NCI-H2029 treated with DMSO at 0.1 percent for 48 hours (cell line): ENCODE results near the gene RBFOX2.
A peak's percentile ranks its signal among the peaks of the same experiment; 100 is the strongest.
"Not testable (repeated sequence)": the region's sequence is repeated elsewhere in the genome, so short reads cannot be mapped to it uniquely, and the experiment has no call there.

ENCODE experiments used
- DNase-seq: peaks from one replicate; lab custom pipeline; 2025; lab: John Stamatoyannopoulos, UW

RBFOX2 gene

DNA sequence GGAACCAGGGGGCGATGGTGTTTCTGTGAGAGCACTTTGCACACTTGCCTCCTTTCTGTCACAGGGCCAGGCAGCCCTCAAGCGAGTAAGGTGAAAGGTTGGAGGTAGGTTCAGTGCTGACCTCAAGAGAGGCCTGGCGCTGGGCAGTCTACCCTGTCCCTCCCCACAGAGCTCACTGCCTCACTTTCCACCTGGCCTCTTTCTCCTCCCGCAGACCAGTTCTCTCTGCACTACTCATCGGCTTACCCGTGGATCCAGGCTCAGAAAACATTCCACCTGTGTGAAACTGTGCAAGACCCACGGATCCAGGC is 294.2 kb downstream of the RBFOX2 start:
- DNase-seq: no peak

DNA sequence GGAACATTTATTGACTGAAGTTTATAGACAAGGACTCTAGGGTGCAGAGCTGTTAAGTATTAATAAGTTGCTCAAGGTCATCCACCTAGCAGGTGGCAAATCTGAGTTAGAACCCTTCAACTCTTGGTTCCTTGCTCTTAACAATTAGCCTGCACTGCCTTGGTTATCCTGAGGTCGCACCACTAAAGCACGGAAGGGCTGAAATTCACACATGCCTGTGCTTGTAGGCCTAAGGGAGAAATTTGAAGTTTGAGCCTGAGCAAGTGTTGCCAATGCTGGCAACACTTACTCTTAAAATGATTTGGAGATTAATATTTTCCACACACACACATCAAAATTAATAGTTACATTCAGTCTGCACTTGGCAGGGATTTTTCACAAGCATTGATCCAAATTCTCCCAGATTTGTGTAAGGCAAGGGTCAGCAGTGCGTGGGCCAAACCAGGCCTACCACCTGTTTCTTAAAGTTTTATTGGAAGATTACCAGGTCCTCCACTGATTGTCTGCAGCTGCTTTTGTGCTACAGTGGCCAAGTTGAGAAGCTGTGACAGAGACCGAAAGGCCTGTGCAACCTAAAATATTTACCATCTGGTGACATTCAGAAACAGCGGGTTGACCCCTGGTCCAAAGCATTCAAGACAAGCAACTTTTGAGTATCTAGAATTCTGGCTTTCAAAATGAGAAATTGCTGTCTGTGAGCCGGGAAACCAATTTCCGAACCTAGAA is 294.7 kb downstream of the RBFOX2 start:
- no peak for DNase-seq

DNA sequence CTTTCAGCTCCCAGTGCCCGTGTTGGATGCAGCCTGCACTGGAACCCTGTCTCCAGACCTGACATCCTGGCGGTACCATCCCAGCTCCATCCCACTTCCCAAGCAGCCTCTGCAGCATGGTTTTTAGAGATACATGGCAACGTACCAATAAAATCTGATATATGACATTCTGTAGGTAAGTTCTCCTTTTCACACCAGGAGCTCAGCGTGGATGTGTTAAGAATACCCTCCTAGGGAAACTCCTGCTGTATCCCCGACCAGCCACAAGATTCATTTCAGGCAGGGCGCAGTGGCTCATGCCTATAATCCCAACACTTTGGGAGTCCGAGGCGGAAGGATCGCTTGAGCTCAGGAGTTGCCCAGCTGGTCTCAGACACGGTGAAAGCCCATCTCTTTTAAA is 295.6 kb downstream of the RBFOX2 start:
- no peak for DNase-seq

DNA sequence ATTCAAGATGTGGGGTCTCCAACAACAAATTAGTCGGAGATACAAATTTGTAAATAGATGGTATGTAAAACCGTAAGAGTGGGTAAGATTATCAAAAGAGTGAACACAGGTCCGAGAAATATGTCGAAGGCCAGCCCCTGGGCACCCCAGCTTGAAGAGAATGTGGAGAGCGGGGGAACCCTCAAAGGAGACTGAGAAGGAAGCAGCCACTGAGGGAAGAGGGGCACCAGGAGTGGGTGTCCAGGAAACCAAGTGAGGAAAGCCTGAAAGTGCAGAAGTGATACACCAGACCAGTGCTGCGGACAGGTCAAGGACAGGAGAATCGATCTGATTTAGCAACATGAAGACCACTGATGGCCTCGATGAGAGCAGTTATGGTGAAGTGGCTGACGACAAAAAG is 296.5 kb downstream of the RBFOX2 start:
- no peak for DNase-seq

DNA sequence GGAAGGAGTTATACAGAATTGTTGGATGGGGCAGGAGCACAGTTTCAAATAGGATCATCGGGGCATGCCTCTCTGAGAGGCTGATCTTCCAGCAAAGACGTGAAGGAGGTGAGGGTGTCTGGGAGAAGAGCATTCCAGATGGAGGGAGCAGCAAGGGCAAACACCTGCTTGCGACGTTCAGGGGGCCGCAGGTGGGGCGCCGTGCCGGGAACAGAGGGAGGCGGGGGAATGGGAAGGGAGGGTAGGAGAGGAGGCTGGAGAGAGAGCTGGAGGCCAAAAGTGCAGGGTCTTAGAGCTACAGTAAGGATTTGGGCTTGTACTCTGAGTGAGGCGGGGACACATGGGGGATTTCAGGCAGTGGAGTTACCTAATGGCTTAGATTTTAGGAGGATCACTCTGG is 297.3 kb downstream of the RBFOX2 start:
- DNase-seq: no peak

DNA sequence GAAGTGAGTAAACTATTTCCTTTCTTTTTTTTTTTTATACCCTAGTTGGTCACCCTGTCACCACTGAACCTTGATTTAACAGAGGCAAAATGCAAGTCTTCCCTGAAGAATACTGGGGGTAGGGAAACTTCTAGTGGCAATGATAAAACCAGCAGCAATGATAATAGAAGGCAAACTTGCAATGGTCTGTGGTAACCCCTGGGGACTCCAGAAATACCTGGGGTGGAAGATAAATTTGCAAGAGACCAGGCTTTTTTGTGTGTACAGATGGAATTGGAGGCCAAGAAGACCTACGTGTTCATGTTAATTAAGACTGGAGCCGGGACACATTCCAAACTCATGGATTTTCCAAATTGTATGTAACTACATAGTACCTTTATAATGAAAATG is 299.3 kb downstream of the RBFOX2 start:
- DNase-seq: no peak

DNA sequence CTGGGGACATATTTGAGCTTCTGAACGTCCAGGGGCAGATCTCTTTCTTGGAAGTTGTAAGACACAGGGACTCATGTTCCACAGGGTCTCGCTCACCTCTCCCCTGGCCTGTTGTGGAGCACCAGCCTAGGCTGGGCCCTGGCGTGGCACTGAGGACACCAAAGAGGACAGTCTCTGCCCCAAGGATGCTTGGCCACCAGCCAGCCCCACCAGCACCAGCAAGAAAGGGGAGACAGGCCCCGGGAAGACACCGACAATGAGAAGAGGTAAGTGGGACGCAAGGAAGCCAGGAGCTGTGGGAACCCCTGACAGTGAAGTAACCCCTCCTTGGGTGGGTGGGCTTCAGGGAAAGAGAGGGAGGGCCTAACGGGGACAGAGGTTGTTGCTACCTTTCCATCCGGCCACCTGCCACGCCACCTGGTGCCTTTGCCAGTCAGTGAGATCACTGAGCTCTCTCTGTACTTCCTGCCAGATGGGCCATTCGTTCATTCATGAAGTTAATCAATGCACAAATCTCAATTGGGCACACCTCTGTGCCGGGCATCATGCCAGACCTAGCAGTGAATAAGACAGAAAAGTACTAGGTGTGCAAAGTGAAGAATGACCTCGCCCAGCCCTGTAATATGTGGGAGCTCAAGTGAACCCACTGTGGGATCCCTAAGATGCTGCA is 299.9 kb downstream of the RBFOX2 start:
- peak; percentile 12 for DNase-seq

DNA sequence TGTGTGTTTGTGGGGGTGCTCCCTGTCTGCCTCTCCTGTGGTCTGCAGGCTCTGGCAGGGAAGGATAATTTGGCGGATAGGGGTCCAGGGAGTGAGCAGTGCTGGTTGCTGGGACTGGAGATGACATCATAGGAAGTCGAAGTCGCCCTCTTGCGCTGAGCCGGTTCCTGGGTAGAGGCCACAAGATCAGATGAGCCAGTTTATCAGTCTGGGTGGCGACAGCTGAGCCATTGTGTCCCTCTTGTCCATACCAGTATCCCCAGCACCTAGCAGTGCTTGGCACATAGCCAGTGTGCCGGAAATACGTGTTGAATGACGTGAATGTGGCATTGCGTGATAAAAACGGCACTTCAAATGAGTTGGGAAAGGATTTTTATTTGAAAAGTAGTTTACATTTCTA is 301.2 kb downstream of the RBFOX2 start:
- DNase-seq: no peak

DNA sequence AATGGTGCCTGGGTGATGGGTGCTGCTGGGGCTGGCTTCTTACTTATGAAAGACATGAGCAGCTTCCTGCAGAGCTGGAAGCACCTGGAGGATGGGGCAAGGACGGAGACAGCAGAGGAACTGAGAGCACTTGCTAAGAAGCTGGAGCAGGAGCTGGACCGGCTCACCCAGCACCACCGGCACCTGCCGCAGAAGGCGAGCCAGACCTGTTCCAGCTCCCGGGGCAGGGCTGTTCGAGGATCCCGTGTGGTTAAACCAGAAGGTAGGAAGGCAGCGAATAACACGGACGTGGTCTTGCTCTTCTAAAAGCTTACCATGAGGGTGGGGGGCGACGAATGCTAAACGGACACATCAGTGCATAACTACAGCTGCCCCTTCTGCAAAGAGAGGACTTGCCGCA is 301.7 kb downstream of the RBFOX2 start:
- no peak for DNase-seq

DNA sequence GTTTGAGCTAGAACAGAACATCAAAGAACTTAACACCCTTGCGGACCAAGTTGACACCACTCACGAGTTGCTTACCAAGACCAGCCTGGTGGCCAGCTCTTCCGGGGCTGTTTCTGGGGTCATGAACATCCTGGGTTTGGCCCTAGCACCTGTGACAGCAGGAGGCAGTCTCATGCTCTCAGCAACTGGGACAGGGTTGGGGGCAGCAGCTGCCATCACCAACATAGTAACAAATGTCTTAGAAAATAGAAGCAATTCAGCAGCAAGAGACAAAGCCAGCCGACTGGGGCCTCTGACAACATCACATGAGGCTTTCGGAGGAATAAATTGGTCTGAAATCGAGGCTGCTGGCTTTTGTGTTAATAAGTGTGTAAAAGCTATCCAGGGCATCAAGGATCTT is 302.2 kb downstream of the RBFOX2 start:
- no peak for DNase-seq

DNA sequence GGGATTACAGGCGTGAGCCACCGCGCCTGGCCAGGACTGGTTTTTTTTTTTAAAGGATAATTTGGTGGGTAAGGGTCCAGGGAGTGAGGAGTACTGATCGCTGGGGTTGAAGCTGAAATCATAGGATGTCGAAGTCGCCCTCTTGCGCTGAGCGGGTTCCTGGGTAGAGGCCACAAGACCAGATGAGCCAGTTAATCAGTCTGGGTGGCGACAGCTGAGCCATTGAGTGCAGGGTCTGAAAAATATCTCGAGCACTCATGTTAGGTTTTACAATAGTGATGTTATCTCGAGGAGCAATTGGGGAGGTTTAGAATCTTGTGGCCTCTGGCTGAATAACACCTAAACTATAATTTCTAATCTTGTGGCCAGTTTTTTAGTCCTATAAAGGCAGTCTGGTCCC is 303.1 kb downstream of the RBFOX2 start:
- no peak for DNase-seq

DNA sequence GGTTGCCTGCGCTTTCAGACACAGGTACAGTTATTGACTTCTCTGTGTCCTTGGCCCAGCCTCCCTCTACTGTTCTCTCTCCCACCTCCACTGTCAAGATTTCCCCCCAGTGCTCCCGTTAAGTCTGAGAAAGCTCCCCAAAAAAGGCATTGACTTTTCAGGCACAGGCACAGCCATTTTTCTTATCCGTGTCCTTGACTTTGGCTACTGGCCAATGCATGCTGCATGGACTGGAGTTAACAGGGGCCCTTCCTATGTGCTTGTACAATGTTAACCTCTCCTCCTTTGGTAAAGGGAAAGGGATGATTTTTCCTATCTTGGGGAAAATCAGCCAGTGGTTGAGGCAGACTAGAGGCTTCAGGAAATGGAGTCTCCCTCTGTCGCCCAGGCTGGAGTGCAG is 306.7 kb downstream of the RBFOX2 start:
- no peak for DNase-seq

DNA sequence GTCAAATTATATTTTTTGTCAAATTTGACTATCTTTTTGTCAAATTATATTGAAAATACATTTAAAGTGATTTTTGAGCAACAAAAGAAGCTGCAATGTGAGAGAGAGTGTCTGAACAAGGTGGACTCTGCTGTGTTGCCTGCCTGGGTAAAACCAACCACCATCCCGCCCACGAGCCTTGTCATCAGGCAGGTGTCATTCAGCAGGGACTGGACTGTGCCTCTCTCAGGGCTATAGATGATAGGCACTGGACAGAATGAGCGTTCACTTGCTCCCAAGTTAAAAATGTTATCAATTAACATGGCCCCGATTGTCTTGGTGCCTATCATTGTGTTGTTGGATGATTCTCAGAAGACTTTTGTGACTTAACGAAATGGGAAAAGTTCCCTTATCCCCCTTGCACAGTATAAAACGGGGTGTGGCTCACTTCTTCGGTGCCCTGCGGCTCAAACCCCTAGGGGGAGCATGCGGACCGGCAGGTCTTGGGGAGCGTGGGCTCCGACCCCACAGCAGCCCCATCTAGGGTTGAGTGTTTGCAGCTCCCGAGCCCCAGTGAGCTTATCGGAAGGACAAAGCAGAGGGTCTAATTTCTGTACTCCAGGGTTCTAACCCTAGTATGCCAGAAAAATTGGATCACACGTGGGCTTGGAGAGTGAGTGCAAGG is 309.3 kb downstream of the RBFOX2 start:
- DNase-seq: no peak

DNA sequence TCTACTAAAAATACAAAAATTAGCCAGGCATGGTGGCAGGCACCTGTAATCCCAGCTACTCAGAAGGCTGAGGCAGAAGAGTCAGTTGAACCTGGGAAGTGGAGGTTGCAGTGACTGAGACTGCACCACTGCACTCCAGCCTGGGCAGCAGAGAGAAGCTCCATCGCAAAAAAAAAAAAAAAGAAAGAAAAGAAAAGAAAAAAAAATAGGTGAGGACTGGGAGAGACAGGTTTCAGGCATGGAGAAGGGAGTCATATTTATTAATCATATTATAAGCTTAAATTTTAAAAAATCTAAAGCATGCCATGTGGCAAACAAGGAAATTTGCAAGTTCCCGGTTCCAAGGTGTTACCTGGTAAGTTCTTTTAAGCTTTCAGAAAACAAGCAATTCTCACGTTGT is 311.1 kb downstream of the RBFOX2 start, which contains the start of gene APOL5:
Gene APOL5, plus strand, starts transcription at position 301 of the 400 bp plus-strand sequence. Its CDS starts 0 bp downstream, at position 301.
- DNase-seq: no peak

DNA sequence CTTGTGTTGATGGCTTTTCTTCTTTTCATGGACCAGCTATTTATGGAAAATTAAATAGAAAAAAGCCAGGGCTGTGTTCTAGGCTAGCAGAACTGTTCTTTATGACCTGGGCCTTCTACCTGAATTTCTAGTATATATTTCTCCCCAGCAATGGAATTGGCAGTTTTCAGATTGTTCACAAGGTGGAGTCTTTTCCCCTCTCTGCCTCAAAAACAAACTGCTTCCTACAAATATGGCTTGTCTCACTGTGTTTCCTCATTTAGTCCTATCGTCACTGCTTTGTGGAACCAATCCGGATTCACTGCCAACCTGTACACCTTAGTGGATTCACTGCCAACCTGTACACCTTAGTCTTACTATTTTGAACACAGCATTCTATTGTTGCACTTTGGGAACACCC is 316.0 kb downstream of the RBFOX2 start:
- no peak for DNase-seq

DNA sequence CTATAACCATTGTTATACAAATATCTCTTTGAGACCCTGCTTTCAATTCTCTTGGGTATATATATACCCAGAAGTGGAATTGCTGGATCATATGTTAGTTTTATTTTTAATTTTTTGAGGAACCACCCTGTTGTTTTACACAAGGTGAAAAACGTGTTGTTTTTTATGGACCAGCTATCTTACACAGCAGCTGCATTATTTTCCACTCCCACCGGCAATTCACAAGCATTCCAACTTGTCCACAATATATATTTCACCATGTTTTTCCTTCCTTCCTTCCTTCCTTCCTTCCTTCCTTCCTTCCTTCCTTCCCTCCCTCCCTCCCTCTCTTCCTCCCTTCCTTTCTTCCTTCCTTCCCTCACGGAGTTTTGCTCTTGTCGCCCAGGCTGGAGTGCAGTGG is 317.3 kb downstream of the RBFOX2 start:
- DNase-seq: no peak

DNA sequence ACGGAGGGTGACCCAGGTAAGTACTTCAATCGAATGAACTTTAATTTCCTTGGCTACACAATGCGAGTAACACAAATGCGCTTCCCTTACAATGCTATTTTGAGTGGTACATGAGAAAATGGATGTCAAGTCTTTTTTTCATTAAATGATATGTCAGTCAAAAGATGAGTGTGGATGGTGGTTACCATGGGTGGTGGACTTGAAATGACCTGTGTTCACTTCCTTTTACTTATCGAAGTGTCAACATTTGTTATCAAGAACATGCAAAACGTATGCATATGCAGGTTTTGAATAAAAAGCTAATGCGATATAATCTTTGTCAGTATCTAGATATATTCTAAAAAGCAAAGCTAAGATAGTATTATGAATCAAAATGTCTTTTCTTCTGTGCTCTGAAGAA is 319.7 kb downstream of the RBFOX2 start:
- DNase-seq: no peak

DNA sequence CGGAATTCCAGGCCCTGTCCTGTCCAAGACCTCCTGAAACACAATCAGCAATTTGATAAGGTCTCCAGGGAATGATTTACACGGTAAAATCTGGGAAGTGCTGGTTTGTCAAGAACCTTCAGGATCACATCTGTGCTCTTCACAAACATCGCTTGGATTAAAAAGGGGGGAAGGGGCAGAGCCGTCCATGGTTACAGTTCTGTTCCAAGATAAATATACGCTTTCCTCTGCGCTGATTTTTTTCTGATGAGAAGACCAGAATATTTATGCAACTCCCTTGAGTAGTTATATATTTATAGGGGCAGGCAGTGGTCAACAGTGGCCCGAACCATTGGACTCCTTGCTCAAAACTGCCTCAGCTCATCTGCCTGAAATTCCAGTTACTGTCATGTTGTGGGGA is 320.2 kb downstream of the RBFOX2 start:
- DNase-seq: no peak

DNA sequence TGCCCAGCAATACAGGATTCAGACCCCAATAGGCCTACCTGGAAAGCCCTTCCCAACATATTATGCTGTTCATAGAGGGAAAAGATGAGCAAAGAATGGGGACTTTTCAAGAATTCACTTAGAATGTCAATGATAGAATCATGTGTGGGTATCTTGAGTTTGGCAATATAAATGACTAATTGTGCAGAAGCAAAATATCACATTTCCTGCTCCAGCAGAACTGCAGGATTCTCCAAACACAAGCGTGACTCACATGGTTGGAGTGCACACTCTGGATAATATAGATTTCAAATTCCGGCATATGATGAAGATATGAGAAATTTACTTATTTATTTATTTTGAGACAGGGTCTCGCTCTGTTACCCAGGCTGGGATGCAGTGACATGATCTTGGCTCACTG is 323.5 kb downstream of the RBFOX2 start:
- no peak for DNase-seq

DNA sequence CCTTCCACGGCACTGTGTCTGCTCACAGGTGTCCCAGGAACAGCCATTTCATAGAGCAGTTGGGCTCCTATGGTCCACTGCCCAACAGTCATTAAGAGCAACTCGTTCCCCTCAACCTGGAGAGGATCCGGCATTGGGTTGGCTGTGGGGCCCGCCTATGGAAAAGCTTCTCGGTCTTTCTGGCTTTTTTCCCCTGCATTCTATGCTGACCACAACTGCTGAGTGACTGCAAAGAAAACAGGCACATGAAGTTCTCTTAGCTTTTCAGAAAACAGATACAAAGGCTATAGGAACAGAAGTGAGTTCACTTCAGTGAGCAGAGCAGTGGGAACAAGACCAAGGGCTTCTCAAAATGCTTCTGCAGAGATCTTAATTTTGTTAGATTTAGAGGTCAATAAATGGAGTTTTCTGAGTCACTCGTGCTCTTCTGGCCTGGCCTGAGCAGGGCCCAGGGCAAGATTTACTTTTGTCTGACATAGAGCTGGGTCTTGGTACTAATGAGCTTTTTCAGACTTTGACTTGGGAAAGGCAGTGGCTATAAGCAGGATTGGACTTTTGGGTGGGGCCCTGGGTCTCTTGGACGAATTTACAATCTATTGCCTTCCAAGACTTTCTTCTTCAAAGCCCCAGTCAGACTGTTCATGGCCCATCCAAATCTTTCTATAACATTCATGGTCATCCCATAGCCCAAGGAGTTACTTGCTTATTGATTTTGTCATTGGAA is 324.6 kb downstream of the RBFOX2 start:
- DNase-seq: no peak

DNA sequence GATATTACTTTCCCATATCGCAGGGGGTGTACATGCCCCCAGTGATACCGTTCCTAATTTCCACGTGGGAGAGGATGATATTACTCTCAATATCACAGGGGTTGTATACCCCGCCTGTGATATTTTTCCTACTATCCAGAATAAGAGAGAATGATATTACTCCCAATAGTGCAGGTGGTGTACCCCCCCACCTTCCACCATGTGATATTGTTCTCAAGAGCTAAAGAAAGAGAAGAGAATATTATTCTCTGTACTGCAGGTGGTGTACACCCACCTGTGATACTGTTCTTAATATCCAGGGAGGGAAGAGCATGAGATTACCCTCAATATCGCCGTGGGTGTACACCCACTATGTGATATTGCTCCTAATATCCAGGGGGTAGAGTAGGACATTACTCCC is 328.8 kb downstream of the RBFOX2 start:
- not testable (repeated sequence) for DNase-seq

DNA sequence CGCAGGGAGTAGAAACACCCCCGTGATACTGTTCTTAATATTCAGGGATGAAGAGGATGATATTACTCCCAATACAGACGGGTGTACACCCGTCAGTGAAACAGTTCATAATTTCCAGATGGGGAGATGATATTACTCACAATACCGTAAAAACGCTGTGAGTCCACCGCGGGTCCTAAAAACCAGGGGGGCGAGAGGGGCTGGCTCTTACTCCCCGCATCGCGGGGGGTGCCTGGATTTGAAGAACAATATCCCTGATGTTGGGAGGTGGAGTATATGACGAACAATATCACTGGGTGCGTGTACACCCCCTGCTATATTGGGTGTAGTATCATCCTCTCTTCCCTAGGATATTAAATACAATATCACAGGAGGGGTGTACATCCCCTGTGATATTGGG is 331.5 kb downstream of the RBFOX2 start:
- no peak for DNase-seq

DNA sequence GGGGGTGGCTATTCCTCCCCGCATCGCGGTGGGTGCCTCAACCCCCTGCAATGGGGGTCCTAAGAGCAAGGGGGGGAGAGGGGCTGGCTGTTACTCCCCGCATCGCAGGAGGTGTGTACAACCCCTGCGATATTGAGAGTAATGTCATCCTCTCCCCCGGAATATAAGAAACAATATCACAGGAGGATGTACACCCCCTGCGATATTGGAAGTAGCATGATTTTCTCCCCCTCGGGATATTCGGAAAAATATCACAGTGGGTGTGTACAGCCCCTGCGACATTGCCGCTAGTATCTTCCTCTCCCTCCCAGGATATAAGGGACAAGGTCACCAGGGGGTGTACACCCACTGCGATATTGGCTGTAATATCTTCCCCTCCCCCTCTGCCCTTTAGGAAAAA is 333.4 kb downstream of the RBFOX2 start:
- no peak for DNase-seq
